ENCODE results near the gene DUSP8.

DNA sequence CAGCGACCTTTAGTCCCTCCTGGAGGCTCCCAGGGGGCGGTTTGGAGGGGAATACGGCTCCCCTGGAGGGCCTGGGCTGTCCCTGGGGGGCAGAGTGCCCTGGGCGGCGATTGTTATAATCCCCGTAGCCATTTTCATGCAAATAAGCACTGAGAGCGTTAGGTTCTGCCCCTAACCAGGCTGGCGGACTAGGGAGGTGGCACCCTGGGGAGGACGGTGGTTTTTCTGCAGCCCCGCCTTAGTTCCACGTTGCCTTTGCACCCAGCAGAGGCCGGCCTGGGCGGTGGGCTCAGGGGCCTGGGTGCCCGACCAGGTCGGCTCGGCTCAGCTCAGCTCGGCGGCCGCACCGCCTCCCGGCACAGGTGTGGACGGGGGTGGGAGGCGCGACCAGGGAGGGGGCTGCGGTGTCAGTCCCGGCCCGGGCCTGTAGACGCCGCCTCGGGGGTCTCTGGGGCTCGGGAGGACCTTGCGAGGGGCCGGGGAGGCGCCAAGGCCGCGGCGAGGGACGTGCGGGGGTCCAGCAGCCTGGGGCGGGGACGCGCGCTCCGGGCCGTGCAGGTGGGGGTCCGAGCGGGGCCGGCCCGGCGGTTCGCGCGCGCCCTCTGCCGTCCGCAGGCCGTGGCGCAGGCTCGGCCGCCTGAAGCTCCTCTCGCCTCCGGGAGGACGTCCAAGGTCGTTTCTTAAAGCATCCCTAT lies 2.3 kb upstream of the DUSP8 start:
- peak; percentile 58 for TF ChIP-seq POLR2AphosphoS5 (IDR thresholded peaks at IDR 0.05)
- TF ChIP-seq, protein P1, sequence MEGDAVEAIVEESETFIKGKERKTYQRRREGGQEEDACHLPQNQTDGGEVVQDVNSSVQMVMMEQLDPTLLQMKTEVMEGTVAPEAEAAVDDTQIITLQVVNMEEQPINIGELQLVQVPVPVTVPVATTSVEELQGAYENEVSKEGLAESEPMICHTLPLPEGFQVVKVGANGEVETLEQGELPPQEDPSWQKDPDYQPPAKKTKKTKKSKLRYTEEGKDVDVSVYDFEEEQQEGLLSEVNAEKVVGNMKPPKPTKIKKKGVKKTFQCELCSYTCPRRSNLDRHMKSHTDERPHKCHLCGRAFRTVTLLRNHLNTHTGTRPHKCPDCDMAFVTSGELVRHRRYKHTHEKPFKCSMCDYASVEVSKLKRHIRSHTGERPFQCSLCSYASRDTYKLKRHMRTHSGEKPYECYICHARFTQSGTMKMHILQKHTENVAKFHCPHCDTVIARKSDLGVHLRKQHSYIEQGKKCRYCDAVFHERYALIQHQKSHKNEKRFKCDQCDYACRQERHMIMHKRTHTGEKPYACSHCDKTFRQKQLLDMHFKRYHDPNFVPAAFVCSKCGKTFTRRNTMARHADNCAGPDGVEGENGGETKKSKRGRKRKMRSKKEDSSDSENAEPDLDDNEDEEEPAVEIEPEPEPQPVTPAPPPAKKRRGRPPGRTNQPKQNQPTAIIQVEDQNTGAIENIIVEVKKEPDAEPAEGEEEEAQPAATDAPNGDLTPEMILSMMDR (IDR thresholded peaks at IDR 0.05; ENCODE audit: poor library complexity, severe bottlenecking): peak; percentile 93
- TF ChIP-seq REST (IDR thresholded peaks at IDR 0.05; ENCODE audit: borderline replicate concordance): no peak
- no peak for TF ChIP-seq EZH2 (IDR thresholded peaks at IDR 0.05; ENCODE audit: borderline replicate concordance, insufficient read depth, low read length, poor library complexity, severe bottlenecking)
